GM12891 (cell line): ENCODE data around the gene EDN1.
A peak's percentile ranks its signal among the peaks of the same experiment; 100 is the strongest.

Experiments used
- PAX5 ChIP-seq: IDR thresholded peaks from 2 replicates; pipeline ENCODE4 v1.6.1; 2011; ENCODE audit warnings: low read length, moderate library complexity, mild to moderate bottlenecking; ENCODE audit not compliant: insufficient read depth, severe bottlenecking
- POLR2A ChIP-seq: IDR thresholded peaks from 2 replicates; pipeline ENCODE4 v1.6.1; 2011; ENCODE audit warnings: low read depth, low read length, control low read depth
- POLR2AphosphoS5 ChIP-seq: IDR thresholded peaks from 2 replicates; pipeline ENCODE4 v1.6.1; 2011; ENCODE audit warnings: low read depth, low read length, control low read depth
- POU2F2 ChIP-seq: IDR thresholded peaks from 2 replicates; pipeline ENCODE4 v1.6.1; 2011; ENCODE audit warnings: low read depth, mild to moderate bottlenecking, control low read depth, low read length, moderate library complexity
- SPI1 ChIP-seq: IDR thresholded peaks from 2 replicates; pipeline ENCODE4 v1.6.1; 2011; ENCODE audit warnings: low read depth, low read length, control low read depth
- TAF1 ChIP-seq: IDR thresholded peaks from 2 replicates; pipeline ENCODE4 v1.6.1; 2011; ENCODE audit warnings: low read depth, low read length, control low read depth

DNA sequence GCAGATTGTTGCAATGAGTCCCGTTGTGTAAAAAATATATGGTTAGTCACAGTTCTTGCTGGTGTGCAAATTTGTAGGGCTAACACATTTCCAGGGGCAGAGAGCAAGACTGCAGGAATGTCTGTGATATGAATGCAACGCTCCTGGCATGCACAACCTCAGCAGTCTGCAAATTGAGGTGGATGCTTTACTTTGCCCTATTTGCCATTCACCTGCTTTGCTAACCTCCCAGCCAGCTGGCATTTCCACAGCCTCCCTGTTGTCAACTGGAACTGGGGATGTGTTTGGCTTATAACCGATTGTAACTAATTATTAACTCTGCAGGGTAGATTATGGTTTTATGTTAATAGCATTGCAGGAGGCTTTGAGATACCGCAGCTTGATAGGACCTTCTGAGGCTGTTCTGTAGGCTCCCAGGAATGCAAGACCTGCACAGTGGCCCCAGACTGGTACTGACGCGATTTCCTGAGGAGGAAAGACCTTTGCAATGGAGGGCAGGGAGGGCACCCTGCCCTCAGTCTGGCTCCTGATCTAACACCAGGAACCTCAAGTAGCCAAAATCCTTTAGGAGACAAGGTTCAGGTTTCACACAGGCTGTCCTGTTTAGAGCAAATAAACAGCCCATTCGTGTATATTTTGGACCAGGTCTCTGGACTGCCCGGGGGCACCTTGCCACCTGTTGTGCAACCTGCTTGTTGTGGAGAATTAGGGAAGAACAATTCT is 53.4 kb downstream of the EDN1 start:
- TF ChIP-seq POLR2AphosphoS5 (no peak), POLR2A (no peak), PAX5 (no peak), TAF1 (no peak), SPI1 (peak; percentile 16; the same call in 1 of the 2 replicates), POU2F2 (no peak)
